ENCODE data around the gene KRTAP4-3.
"Not testable (repeated sequence)": the region's sequence is repeated elsewhere in the genome, so short reads cannot be mapped to it uniquely, and the experiment has no call there.

Gene KRTAP4-3

GRCh38 chr17:41151525-41151924, 16.5 kb downstream of the KRTAP4-3 start:
- no peak for DNase-seq (ENCODE audit: low read depth)

- DNase-seq (ENCODE audit: low read depth): no peak
Measured at GRCh38 chr17:41150026-41150425, 18.0 kb downstream of the KRTAP4-3 start.

GRCh38 chr17:41149652-41149985, 18.4 kb downstream of the KRTAP4-3 start, which contains the start of gene KRTAP4-5:
KRTAP4-5 (minus strand) TSS chr17:41149825; CDS start chr17:41149767, 58 bp downstream.
- DNase-seq (ENCODE audit: low read depth): no peak

GRCh38 chr17:41148971-41149651, 18.9 kb downstream of the KRTAP4-3 start:
- DNase-seq (ENCODE audit: low read depth): not testable (repeated sequence)

- no peak for DNase-seq (ENCODE audit: low read depth)
Measured at GRCh38 chr17:41147531-41148204, 20.4 kb downstream of the KRTAP4-3 start.

GRCh38 chr17:41145261-41145660, 22.8 kb downstream of the KRTAP4-3 start:
- DNase-seq (ENCODE audit: low read depth): no peak

GRCh38 chr17:41144846-41145245, 23.2 kb downstream of the KRTAP4-3 start:
- DNase-seq (ENCODE audit: low read depth): no peak

- no peak for DNase-seq (ENCODE audit: low read depth)
Measured at GRCh38 chr17:41141361-41141760, 26.7 kb downstream of the KRTAP4-3 start.

- peak; percentile 49 for DNase-seq (ENCODE audit: low read depth)
Measured at GRCh38 chr17:41140360-41141131, 27.5 kb downstream of the KRTAP4-3 start, which contains the start of gene KRTAP4-6. KRTAP4-6 (minus strand) TSS chr17:41140544; CDS start chr17:41140487, 57 bp downstream.

- DNase-seq (ENCODE audit: low read depth): not testable (repeated sequence)
Measured at GRCh38 chr17:41139865-41140264, 28.2 kb downstream of the KRTAP4-3 start.

- DNase-seq (ENCODE audit: low read depth): no peak
Measured at GRCh38 chr17:41133880-41134735, 33.9 kb downstream of the KRTAP4-3 start.

- no peak for DNase-seq (ENCODE audit: low read depth)
Measured at GRCh38 chr17:41131979-41132378, 36.0 kb downstream of the KRTAP4-3 start.

GRCh38 chr17:41127371-41127770, 40.6 kb downstream of the KRTAP4-3 start:
- no peak for DNase-seq (ENCODE audit: low read depth)

- DNase-seq (ENCODE audit: low read depth): no peak
Measured at GRCh38 chr17:41126412-41126811, 41.6 kb downstream of the KRTAP4-3 start.

GRCh38 chr17:41125064-41125463, 43.0 kb downstream of the KRTAP4-3 start:
- no peak for DNase-seq (ENCODE audit: low read depth)

GRCh38 chr17:41123991-41124371, 44.0 kb downstream of the KRTAP4-3 start, which contains the start of gene KRTAP4-12:
KRTAP4-12 (minus strand) TSS chr17:41124182; CDS start chr17:41124122, 60 bp downstream.
- DNase-seq (ENCODE audit: low read depth): not testable (repeated sequence)

- not testable (repeated sequence) for DNase-seq (ENCODE audit: low read depth)
Measured at GRCh38 chr17:41123292-41123990, 44.6 kb downstream of the KRTAP4-3 start.

- DNase-seq (ENCODE audit: low read depth): no peak
Measured at GRCh38 chr17:41121742-41122141, 46.3 kb downstream of the KRTAP4-3 start.

- not testable (repeated sequence) for DNase-seq (ENCODE audit: low read depth)
Measured at GRCh38 chr17:41119696-41120690, 48.0 kb downstream of the KRTAP4-3 start.

GRCh38 chr17:41118721-41119120, 49.3 kb downstream of the KRTAP4-3 start:
- no peak for DNase-seq (ENCODE audit: low read depth)
